Measurements from ENCODE around the gene IP6K1.
A peak's percentile ranks its signal among the peaks of the same experiment; 100 is the strongest.

IP6K1 gene

GRCh38 chr3:49723628-49724551, 62.5 kb downstream of the IP6K1 start, which contains the start of gene GMPPB:
TSS of gene GMPPB (minus strand) at chr3:49723951. CDS start at chr3:49723726, 225 bp downstream.
- DNase-seq (ENCODE audit: low read depth) = peak; percentile 83

DNA sequence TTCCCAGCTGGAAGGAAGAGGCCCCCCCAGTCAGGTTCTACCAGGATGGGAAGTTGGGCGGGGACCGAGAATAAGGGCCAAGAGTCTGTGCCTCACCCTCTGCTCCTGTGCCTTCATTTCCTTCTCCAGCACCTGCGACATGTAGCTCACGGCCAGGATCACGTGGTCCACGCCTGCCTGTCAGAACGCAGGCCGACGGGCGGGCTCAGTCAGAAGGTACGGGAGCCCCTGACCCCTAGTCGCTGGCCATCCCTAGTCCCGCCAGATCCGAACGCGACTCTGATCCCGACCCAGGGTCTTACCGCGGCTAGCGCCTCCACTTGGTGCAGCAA, 63.1 kb downstream of the IP6K1 start:
- no peak for DNase-seq (ENCODE audit: low read depth)

GRCh38 chr3:49722896-49723295, 63.4 kb downstream of the IP6K1 start:
- no peak for DNase-seq (ENCODE audit: low read depth)

DNA sequence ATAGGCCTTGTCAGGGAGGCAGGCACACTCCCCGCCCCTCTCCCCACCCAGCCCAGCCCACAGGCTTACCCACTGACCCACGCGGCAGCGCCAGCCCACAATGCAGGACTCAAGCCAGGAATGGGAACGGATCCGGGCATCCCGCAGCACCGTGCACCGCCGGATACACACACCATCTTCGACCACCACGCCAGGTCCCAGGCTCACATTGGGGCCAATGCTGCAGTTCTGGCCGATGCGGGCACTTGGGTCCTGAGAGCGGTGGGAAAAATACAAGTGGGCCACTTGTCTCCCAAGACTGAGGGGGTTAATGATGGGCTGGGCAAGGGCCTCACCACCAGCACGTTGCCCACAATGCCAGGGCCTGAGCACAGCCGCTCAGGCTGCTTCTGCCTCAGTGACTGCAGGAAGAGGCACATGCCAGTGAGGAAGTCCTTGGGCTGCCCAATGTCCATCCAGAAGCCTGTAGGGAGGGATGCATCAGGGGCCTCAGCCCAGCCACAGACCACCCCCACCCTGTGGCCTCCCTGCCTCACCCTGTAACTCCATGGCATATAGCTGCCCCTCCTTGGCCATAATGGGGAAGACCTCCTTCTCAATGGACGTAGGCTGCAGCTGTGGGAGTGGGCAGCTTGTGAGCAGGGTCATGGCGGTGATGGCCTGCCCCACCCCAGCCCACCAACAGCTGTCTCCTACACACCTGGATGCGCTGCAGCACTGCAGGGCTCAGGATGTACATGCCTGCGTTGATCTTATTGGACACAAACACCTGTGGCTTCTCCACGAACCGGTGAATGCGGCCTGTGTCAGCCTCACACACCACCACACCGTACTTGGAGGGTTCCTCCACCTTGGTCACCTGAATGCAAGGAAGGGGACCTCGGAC, 64.2 kb downstream of the IP6K1 start:
- DNase-seq (ENCODE audit: low read depth) = no peak

GRCh38 chr3:49721596-49721895, 64.8 kb downstream of the IP6K1 start:
- no peak for DNase-seq (ENCODE audit: low read depth)

GRCh38 chr3:49720855-49721595, 65.3 kb downstream of the IP6K1 start:
- DNase-seq (ENCODE audit: low read depth) = no peak

- DNase-seq (ENCODE audit: low read depth) = peak; percentile 54
Measured at GRCh38 chr3:49719214-49719884, 67.0 kb downstream of the IP6K1 start, which contains the start of gene AMIGO3. TSS of gene AMIGO3 (minus strand) at chr3:49719684. CDS start at chr3:49719465, 219 bp downstream.

- no peak for DNase-seq (ENCODE audit: low read depth)
Measured at GRCh38 chr3:49718858-49719213, 67.5 kb downstream of the IP6K1 start.

DNA sequence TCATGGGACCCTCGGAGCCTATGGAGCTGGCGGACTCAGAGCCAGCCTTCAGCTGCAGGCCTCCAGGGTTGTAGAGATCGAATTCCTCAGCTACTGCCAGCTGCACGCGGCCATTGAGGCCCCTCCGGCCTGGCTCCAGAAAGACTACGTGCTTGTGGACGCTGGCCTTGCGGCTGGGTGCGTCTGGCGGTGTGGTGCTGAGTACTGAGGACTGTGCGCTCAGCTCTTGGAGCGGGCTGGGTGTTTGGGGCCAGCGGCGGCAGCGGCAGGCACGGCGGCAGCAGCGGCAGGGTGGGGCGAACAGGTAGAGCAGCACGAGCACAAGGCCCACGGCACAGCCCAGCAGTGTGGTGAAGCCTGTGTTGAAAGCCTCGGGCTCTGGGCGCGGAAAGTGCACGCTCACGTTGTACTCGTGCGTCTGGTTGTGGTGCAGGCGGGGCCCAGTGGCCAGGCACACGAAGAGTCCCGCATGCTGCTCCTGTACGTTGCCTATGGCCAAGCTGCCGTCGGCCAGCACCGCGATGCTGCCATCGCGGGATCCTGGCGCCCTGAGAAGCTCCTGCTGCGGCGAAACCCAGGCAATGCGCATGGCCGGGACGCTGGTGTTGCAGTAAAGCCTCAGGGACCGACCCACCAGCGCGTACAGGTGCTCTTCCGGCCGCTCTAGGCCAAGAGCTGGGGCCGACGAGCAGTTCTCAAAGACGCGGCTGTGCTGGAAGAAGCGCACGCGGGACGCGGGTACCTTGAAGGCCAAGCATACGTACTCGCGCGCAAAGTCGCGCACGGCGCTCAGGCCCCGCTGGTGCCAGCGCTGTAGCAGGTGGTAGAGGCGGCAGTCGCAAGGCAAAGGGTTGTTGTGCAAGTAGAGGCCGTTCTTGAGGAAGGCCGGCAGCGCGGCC, 68.1 kb downstream of the IP6K1 start:
- DNase-seq (ENCODE audit: low read depth) = no peak

GRCh38 chr3:49717211-49717958, 69.0 kb downstream of the IP6K1 start:
- DNase-seq (ENCODE audit: low read depth) = no peak

DNA sequence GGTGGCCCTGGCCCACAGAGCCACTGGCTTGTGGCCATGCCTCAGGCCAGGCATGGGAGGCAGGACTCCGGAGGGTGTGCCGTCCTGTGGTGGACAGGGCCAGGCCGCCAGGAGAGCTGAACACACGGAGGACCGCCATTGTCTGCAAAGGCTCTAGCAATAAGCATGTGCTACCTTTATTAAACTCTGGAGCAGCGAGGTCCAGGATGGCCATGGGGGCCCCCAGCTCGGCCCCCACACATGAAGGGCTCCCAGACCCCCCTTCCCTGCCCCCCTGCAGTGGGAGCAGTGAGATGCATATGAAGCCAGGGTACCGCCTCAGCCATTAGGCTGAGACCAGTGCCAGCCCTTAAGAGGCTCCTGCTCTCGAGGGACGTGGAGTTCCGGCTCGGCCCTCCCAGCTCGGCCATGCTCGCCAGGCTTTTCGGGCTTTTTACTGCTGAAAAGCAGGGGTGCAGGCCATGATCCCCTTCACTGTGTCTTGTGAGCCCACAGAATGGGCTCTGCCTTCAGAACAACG, 69.6 kb downstream of the IP6K1 start:
- no peak for DNase-seq (ENCODE audit: low read depth)

GRCh38 chr3:49716169-49716568, 70.2 kb downstream of the IP6K1 start:
- no peak for DNase-seq (ENCODE audit: low read depth)

GRCh38 chr3:49715611-49716121, 70.7 kb downstream of the IP6K1 start:
- no peak for DNase-seq (ENCODE audit: low read depth)

DNA sequence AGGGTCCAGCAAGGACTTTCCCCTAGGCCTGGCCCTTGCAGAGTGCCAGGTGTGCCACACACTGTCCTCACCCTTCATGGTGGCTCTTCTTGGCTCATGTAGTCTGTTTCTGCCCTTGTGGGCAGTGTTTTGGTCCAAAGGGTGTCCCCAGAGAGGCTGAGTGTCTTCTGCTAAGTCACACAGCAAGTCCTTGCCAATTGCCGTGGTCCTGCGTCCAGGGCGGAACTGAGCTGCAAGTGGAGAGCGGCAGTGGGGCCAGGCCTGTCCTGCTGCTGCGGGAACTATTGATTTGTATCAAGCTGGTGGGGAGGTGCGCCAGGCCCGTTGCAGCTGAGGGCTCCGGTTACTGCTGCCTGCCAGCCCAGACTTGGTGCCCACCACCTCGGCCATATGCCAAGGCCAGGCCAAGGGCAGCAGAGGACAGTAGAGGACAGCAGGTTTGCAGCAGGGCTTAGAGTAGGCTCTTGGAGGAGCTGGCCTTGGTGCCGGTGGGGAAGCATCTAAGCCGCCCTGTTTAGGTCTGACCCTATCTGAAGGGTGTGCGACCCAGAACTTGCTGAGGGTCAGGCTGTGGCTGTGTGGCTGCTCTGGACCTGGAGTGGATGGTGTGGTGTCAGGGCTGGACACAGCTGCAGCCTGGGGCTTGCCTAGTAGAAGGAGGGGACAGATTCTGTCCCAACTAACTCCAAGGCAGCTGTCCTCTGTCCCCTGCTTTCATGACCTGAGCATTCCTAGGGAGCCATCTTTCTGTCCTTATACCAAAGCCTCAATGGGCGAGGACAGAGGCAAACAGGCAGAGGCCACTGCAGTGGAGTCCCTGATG, 71.4 kb downstream of the IP6K1 start:
- DNase-seq (ENCODE audit: low read depth) = no peak

DNA sequence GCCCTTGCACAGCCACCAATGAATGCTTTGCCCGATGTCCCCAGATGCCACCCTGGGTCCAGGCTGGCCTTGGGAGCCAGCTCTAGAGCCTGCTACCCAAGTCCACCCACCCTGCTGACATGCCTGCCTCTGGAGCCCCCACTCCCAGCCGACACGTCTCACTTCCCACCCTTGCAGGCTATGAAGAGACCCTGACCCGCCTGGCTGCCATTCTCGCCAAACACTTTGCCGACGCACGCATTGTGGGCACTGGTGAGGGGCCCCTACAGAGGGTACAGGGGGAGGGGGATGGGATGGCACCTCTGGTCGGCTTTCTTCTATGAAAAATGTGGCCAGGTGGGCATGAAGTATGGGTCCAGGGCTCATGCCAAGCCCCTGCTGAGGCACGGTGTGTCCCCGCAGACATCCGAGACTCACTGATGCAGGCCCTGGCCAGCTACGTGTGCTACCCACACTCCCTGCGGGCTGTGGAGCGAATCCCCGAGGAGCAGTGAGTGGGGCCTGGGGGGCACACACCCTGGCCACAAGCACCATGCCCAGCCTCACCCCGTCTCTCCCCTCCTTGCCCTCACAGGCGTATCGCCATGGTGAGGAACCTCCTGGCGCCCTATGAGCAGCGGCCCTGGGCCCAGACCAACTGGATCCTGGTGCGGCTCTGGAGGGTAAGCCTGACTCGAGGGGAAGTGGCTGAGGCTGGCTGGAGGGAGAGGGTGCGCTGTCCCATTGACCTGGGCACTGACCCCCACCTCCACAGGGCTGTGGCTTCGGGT, 72.8 kb downstream of the IP6K1 start:
- no peak for DNase-seq (ENCODE audit: low read depth)

DNA sequence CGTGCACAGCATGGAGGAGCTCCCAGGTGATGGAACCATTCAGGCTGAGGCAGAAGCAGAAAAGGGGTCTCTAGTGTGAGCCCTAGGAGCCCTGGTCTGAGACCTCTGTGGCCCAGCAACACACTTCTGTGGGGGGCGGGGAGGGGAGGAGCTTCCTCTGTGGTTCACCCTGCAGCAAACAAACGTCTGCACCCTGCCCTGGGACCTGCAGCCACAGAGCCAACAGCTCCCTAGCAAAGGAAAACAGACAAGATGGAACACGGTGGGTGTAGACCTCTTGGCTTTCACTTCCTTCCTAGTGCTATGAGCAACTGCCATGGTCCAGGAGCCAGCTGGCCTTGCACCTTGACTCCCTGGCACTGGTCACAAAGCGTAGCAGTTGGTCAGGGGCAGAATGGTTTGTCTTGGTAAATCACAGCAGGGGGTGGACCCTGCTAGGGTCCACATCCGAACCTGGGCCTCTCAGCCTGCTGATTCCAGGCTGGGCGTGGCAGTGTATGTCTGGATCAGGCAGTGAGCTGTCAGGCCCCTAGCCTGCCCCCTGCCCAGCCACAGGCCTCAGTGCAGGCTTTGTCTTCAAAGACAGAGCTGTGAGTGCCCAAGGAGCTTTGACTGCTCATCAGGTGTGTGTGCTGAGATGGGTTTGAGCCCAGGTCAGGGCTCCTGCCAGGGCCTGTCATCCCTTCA, 73.6 kb downstream of the IP6K1 start:
- no peak for DNase-seq (ENCODE audit: low read depth)

GRCh38 chr3:49712166-49712565, 74.2 kb downstream of the IP6K1 start:
- DNase-seq (ENCODE audit: low read depth) = no peak

Measured in non-pigmented ciliary epithelial cell (primary cell).